Liver (tissue), 9 donors: Measurements from ENCODE around the gene DPM2. TPM values are rescaled to one million over a fixed set of nuclear protein-coding genes. Genes with fewer than 3 reads are reported as not detected.

Experiments used
- DNase-seq: peaks from one replicate; pipeline ENCODE4 v3.0.0-alpha.2; 2017; ENCODE audit warnings: low spot score
- H3K27ac ChIP-seq, 2 donors: one replicate each; pipeline ENCODE4 v1.7.0; 2013; ENCODE audit warnings: inconsistent platforms in 2 of 2, low read length in 2 of 2, control low read depth in 1 of 2, low read depth in 1 of 2, mild to moderate bottlenecking in 1 of 2
- H3K27me3 ChIP-seq, 4 donors: one replicate each; pipeline versions ENCODE4 v1.6.1 to v1.7.0; 2013; ENCODE audit warnings: low read length in 3 of 4, inconsistent platforms in 1 of 4, mild to moderate bottlenecking in 1 of 4, moderate library complexity in 1 of 4; ENCODE audit not compliant: control insufficient read depth in 4 of 4, insufficient read depth in 4 of 4
- H3K36me3 ChIP-seq, 4 donors: one replicate each; pipeline versions ENCODE4 v1.6.1 to v1.7.0; 2013; ENCODE audit warnings: low read length in 3 of 4, mild to moderate bottlenecking in 3 of 4, low read depth in 1 of 4, moderate library complexity in 1 of 4; ENCODE audit not compliant: control insufficient read depth in 4 of 4, insufficient read depth in 3 of 4
- H3K4me1 ChIP-seq, 4 donors: one replicate each; pipeline versions ENCODE4 v1.6.1 to v1.7.0; 2013; ENCODE audit warnings: low read length in 3 of 4, mild to moderate bottlenecking in 3 of 4, moderate library complexity in 1 of 4; ENCODE audit not compliant: control insufficient read depth in 4 of 4, insufficient read depth in 4 of 4
- H3K4me3 ChIP-seq, 3 donors: one replicate each; pipeline versions ENCODE4 v1.6.1 to v1.7.0; 2013; ENCODE audit warnings: low read length in 3 of 3, control low read depth in 1 of 3, low read depth in 1 of 3, mild to moderate bottlenecking in 1 of 3
- H3K9ac ChIP-seq, 2 donors: one replicate each; pipeline ENCODE4 v1.7.0; 2013; ENCODE audit warnings: low read length in 2 of 2, mild to moderate bottlenecking in 2 of 2, moderate library complexity in 2 of 2, control low read depth in 1 of 2, low read depth in 1 of 2
- H3K9me3 ChIP-seq, 4 donors: one replicate each; pipeline versions ENCODE4 v1.6.1 to v1.7.0; 2013; ENCODE audit warnings: low read length in 3 of 4; ENCODE audit not compliant: control insufficient read depth in 4 of 4
- EGR1 ChIP-seq, 2 donors: IDR thresholded peaks; 2 replicates each; pipeline ENCODE4 v1.6.1; 2016 to 2018; ENCODE audit warnings: antibody characterized with exemption in 2 of 2, low read depth in 2 of 2
- FOXA1 ChIP-seq: IDR thresholded peaks from 2 replicates; pipeline ENCODE4 v1.6.1; 2016; ENCODE audit warnings: antibody characterized with exemption
- FOXA2 ChIP-seq: IDR thresholded peaks from 2 replicates; pipeline ENCODE4 v1.6.1; 2016; ENCODE audit warnings: antibody characterized with exemption
- GABPA ChIP-seq, 2 donors: IDR thresholded peaks in 1 of 2; conservative IDR thresholded peaks in 1 of 2; 2 replicates each; pipeline ENCODE4 v1.6.1; 2016; ENCODE audit warnings: antibody characterized with exemption in 2 of 2, mild to moderate bottlenecking in 1 of 2, moderate library complexity in 1 of 2
- HNF4A ChIP-seq, 2 donors: conservative IDR thresholded peaks; 2 replicates each; pipeline ENCODE4 v1.6.1; 2016; ENCODE audit warnings: antibody characterized with exemption in 2 of 2, mild to moderate bottlenecking in 2 of 2
- JUND ChIP-seq, 2 donors: IDR thresholded peaks; 2 replicates each; pipeline ENCODE4 v1.6.1; 2016; ENCODE audit warnings: antibody characterized with exemption in 2 of 2
- NR2F2 ChIP-seq: IDR thresholded peaks from 2 replicates; pipeline ENCODE4 v1.6.1; 2016; ENCODE audit warnings: antibody characterized with exemption
- RAD21 ChIP-seq, 2 donors: IDR thresholded peaks; 2 replicates each; pipeline ENCODE4 v1.6.1; 2016; ENCODE audit warnings: antibody characterized with exemption in 2 of 2, mild to moderate bottlenecking in 2 of 2
- RXRA ChIP-seq, 2 donors: IDR thresholded peaks; 2 replicates each; pipeline ENCODE4 v1.6.1; 2017 to 2018; ENCODE audit warnings: antibody characterized with exemption in 2 of 2, mild to moderate bottlenecking in 1 of 2
- SP1 ChIP-seq: IDR thresholded peaks from 2 replicates; pipeline ENCODE4 v1.6.1; 2018; ENCODE audit warnings: antibody characterized with exemption, mild to moderate bottlenecking
- TAF1 ChIP-seq: conservative IDR thresholded peaks from 2 replicates; pipeline ENCODE4 v1.6.1; 2016; ENCODE audit warnings: antibody characterized with exemption, mild to moderate bottlenecking
- YY1 ChIP-seq: IDR thresholded peaks from 2 replicates; pipeline ENCODE4 v1.6.1; 2016; ENCODE audit warnings: antibody characterized with exemption, mild to moderate bottlenecking
- WGBS: extraction: QIAGEN DNeasy Blood & Tissue Kit; methylation state at CpG from one replicate; pipeline ENCODE4 v1.1.7; 2013; 5-methylcytosine and 5-hydroxymethylcytosine counted together
- polyA plus RNA-seq, 2 donors: library from polyadenylated mRNA; stranded (reverse) in 1 of 2; unstranded in 1 of 2; fragments of 200-250 nt in 1 of 2; fragments of >200 nt in 1 of 2; fragmentation: Nextera tagmentation in 1 of 2; extraction: Ambion mirVana in 1 of 2; gene quantifications; one replicate each; pipeline versions ENCODE4 v1.2.1 to v1.2.3, GENCODE V29; 2013 to 2015
- total RNA-seq, 2 donors: library from RNA; depleted of rRNA; stranded (reverse); fragments of >200 nt; gene quantifications; one replicate each; pipeline ENCODE4 v1.2.3, GENCODE V29; 2014
- TF ChIP-seq, protein P1 (sequence below): IDR thresholded peaks from 2 replicates; pipeline ENCODE4 v1.6.1; 2016; ENCODE audit warnings: antibody characterized with exemption, mild to moderate bottlenecking
- TF ChIP-seq, protein P2 (sequence below): IDR thresholded peaks from 2 replicates; pipeline ENCODE4 v1.6.1; 2016; ENCODE audit warnings: antibody characterized with exemption
- TF ChIP-seq, protein P3 (sequence below): IDR thresholded peaks from 2 replicates; pipeline ENCODE4 v1.6.1; 2016; ENCODE audit warnings: antibody characterized with exemption
- TF ChIP-seq, protein P4 (sequence below): fragments of 150-350 bp; IDR thresholded peaks from 2 replicates; pipeline ENCODE4 v1.5.1; 2017; ENCODE audit warnings: improper control_type of control experiment, low read depth, low read length; ENCODE audit not compliant: missing input control
- donor health status: healthy.
- donor health status: healthy.
- donor health status: healthy.
- donor health status: healthy.
- donor health status: healthy.

DPM2 gene
- total and polyA plus RNA-seq, 4 donors: 9.3 to 25.0 (median 22.0) TPM

DNA sequence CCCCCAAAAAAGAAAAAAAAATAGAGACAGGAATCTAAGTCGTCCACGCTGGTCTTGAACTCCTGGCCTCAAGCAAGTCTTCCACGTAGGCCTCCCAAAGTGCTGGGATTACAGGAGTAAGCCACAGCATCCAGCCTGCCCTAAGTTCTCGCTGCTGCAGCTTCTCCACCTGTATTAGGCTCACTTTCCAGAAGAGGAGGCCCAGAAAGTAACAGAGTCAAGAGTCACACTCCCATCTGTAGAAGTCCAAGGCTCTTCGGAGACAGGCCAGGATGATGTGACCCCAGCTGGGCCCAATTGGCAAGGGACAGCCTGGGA, 41.3 kb upstream of the DPM2 start:
- peak overlapping the region; percentile 77 to 96 for H3K9ac ChIP-seq
- peaks cover 0 to 2% (median 0%) of the 10 kb centered on the region in 4 donors for H3K36me3 ChIP-seq
- H3K9me3 ChIP-seq: no peaks in the 10 kb centered on the region
- no peaks in the 10 kb centered on the region for H3K27me3 ChIP-seq
- H3K4me3 ChIP-seq: peak overlapping the region; percentile 65 to 91 (median 85)
- DNase-seq: no peak
- H3K4me1 ChIP-seq: peaks cover 25 to 61% (median 50%) of the 10 kb centered on the region in 4 donors
- H3K27ac ChIP-seq: peak overlapping the region; percentile 79 to 95
- 20% methylated on average over 5 of the region's 5 CpGs for WGBS
- TF ChIP-seq, protein P1, sequence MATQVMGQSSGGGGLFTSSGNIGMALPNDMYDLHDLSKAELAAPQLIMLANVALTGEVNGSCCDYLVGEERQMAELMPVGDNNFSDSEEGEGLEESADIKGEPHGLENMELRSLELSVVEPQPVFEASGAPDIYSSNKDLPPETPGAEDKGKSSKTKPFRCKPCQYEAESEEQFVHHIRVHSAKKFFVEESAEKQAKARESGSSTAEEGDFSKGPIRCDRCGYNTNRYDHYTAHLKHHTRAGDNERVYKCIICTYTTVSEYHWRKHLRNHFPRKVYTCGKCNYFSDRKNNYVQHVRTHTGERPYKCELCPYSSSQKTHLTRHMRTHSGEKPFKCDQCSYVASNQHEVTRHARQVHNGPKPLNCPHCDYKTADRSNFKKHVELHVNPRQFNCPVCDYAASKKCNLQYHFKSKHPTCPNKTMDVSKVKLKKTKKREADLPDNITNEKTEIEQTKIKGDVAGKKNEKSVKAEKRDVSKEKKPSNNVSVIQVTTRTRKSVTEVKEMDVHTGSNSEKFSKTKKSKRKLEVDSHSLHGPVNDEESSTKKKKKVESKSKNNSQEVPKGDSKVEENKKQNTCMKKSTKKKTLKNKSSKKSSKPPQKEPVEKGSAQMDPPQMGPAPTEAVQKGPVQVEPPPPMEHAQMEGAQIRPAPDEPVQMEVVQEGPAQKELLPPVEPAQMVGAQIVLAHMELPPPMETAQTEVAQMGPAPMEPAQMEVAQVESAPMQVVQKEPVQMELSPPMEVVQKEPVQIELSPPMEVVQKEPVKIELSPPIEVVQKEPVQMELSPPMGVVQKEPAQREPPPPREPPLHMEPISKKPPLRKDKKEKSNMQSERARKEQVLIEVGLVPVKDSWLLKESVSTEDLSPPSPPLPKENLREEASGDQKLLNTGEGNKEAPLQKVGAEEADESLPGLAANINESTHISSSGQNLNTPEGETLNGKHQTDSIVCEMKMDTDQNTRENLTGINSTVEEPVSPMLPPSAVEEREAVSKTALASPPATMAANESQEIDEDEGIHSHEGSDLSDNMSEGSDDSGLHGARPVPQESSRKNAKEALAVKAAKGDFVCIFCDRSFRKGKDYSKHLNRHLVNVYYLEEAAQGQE: no peak
- TF ChIP-seq RXRA (IDR thresholded peaks at IDR 0.05) (no peak), TAF1 (no peak), GABPA (IDR thresholded peaks at IDR 0.05 in 1 of 2, conservative IDR thresholded peaks at IDR 0.05 in 1 of 2) (no peak), YY1 (no peak), NR2F2 (no peak), FOXA2 (no peak), EGR1 (IDR thresholded peaks at IDR 0.05; ENCODE audit: low read depth in 2 of 2) (no peak), FOXA1 (no peak), SP1 (no peak)
- TF ChIP-seq, protein P2, sequence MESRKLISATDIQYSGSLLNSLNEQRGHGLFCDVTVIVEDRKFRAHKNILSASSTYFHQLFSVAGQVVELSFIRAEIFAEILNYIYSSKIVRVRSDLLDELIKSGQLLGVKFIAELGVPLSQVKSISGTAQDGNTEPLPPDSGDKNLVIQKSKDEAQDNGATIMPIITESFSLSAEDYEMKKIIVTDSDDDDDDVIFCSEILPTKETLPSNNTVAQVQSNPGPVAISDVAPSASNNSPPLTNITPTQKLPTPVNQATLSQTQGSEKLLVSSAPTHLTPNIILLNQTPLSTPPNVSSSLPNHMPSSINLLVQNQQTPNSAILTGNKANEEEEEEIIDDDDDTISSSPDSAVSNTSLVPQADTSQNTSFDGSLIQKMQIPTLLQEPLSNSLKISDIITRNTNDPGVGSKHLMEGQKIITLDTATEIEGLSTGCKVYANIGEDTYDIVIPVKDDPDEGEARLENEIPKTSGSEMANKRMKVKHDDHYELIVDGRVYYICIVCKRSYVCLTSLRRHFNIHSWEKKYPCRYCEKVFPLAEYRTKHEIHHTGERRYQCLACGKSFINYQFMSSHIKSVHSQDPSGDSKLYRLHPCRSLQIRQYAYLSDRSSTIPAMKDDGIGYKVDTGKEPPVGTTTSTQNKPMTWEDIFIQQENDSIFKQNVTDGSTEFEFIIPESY: no peak

DNA sequence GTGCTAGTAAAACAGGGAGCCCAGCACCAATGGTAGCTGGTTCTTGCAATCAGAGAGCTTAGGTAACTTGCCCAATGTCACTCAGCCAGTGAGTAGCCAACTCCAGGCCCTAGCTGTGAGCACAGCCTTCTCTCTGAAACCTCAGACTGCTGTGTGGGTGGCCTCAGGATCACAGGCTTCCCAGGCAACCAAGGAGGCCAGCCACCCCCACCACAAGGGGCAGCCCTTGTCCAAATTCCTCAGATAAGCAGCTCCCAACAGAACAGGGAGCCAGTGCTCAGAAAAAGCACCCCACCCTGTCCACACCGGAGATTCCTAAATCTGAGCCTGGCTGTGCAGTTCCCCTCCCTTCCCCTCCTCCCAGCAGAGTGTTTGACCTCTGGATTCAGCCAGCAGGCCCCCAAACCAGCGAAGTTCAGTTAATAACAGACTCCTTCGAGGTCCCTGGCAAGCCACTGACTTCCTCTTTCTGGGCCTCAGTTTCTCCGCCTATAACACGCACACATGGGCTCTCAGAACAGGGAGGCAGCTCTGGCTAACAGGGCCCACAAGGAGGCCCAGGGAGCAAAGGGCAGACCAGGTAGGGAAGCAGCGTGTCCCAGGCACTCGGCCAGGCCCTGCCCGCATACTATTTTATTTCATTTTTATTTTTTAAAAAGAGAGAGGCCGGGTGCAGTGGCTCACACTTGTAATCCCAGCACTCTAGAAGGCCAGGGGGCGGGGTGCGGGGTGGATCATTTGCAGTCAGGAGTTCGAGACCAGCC, 40.4 kb upstream of the DPM2 start:
- TF ChIP-seq TAF1: no peak
- TF ChIP-seq, protein P3, sequence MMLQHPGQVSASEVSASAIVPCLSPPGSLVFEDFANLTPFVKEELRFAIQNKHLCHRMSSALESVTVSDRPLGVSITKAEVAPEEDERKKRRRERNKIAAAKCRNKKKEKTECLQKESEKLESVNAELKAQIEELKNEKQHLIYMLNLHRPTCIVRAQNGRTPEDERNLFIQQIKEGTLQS: no peak
- TF ChIP-seq HNF4A (conservative IDR thresholded peaks at IDR 0.05): peak; percentile 53 to 64
- TF ChIP-seq NR2F2: peak; percentile 82
- TF ChIP-seq, protein P4, sequence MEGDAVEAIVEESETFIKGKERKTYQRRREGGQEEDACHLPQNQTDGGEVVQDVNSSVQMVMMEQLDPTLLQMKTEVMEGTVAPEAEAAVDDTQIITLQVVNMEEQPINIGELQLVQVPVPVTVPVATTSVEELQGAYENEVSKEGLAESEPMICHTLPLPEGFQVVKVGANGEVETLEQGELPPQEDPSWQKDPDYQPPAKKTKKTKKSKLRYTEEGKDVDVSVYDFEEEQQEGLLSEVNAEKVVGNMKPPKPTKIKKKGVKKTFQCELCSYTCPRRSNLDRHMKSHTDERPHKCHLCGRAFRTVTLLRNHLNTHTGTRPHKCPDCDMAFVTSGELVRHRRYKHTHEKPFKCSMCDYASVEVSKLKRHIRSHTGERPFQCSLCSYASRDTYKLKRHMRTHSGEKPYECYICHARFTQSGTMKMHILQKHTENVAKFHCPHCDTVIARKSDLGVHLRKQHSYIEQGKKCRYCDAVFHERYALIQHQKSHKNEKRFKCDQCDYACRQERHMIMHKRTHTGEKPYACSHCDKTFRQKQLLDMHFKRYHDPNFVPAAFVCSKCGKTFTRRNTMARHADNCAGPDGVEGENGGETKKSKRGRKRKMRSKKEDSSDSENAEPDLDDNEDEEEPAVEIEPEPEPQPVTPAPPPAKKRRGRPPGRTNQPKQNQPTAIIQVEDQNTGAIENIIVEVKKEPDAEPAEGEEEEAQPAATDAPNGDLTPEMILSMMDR: peak; percentile 10
- peak in 1 of 2 donors; percentile 0 for TF ChIP-seq RAD21 (IDR thresholded peaks at IDR 0.05)
- peak; percentile 39 to 49 for TF ChIP-seq RXRA (IDR thresholded peaks at IDR 0.05)
- peak; percentile 25 for TF ChIP-seq YY1
- TF ChIP-seq JUND (IDR thresholded peaks at IDR 0.05): no peak
- H3K4me1 ChIP-seq: peaks cover 30 to 70% (median 59%) of the 10 kb centered on the region in 4 donors
- H3K9me3 ChIP-seq: no peaks in the 10 kb centered on the region
- H3K36me3 ChIP-seq: peaks cover 0 to 2% (median 0%) of the 10 kb centered on the region in 4 donors
- WGBS: 12% methylated on average over 12 of the region's 12 CpGs
- DNase-seq: peak; percentile 35
- no peaks in the 10 kb centered on the region for H3K27me3 ChIP-seq
- peak overlapping the region; percentile 79 to 95 for H3K27ac ChIP-seq
- H3K9ac ChIP-seq: peak overlapping the region; percentile 77 to 96
- peak overlapping the region; percentile 65 to 85 (median 66) for H3K4me3 ChIP-seq
